Measurements from ENCODE around the gene MFAP2. TPM values are rescaled to one million over a fixed set of nuclear protein-coding genes. Genes with fewer than 3 reads are reported as not detected.
A peak's percentile ranks its signal among the peaks of the same experiment; 100 is the strongest.

Gene MFAP2
- total RNA-seq, 1 experiment from 2014 or later, result 152 TPM

- H3K9ac ChIP-seq (ENCODE audit: extremely low read depth, insufficient read length, low read length), result no peak overlapping the region
- H3K4me1 ChIP-seq (ENCODE audit: insufficient read depth, low read length), result no peaks in the 10 kb centered on the region
- H2BK5ac ChIP-seq (ENCODE audit: insufficient read length, low read length), result no peak overlapping the region
Measured at GRCh38 chr1:16960560-16961296, 19.7 kb downstream of the MFAP2 start.

More at GRCh38 chr1:16960560-16961296, 19.7 kb downstream of the MFAP2 start:
- Histone ChIP-seq H2AFZ (ENCODE audit: low read length) (no peak overlapping the region), H3K79me2 (ENCODE audit: insufficient read depth, low read length) (no peaks in the 10 kb centered on the region), H4K20me1 (ENCODE audit: control insufficient read depth, insufficient read depth, insufficient read length) (no peaks in the 10 kb centered on the region), H3K79me1 (ENCODE audit: insufficient read depth, low read depth, low read length, poor library complexity, severe bottlenecking) (no peaks in the 10 kb centered on the region), H4K91ac (ENCODE audit: insufficient read length, low read depth, low read length) (no peak overlapping the region), H3K27me3 (ENCODE audit: insufficient read depth, low read length) (no peaks in the 10 kb centered on the region), H2AK5ac (ENCODE audit: insufficient read length, low read length) (no peak overlapping the region), H3T11ph (ENCODE audit: low read length) (no peak overlapping the region), H2BK20ac (ENCODE audit: low read depth, low read length, poor library complexity, severe bottlenecking) (no peak overlapping the region), H4K5ac (ENCODE audit: insufficient read length, low read depth, low read length) (no peak overlapping the region), H2BK15ac (ENCODE audit: low read depth, low read length) (no peak overlapping the region), H3K4ac (ENCODE audit: low read depth, low read length) (no peak overlapping the region), H3K14ac (ENCODE audit: insufficient read depth, low read length) (no peak overlapping the region; the same call in 1 of the 2 replicates), H4K8ac (replicated peaks; ENCODE audit: insufficient read length, low read depth, low read length) (no peak overlapping the region), H3K18ac (ENCODE audit: insufficient read length, low read depth, low read length) (no peak overlapping the region), H2BK120ac (ENCODE audit: low read depth, low read length, poor library complexity, severe bottlenecking) (no peak overlapping the region), H2BK12ac (ENCODE audit: insufficient read length, low read depth, low read length) (no peak overlapping the region), H3K4me2 (ENCODE audit: insufficient read depth, insufficient read length, low read length) (no peak overlapping the region), H3K27ac (ENCODE audit: insufficient read length, low read depth, low read length) (no peak overlapping the region), H3K56ac (ENCODE audit: insufficient read length, low read depth, low read length) (no peak overlapping the region), H3K23ac (ENCODE audit: insufficient read length, low read depth, low read length) (no peak overlapping the region), H3K9me3 (ENCODE audit: control insufficient read depth, low read depth, low read length) (no peaks in the 10 kb centered on the region), H3K23me2 (ENCODE audit: insufficient read length, low read depth, low read length, poor library complexity, severe bottlenecking) (no peaks in the 10 kb centered on the region)
- Mint-ChIP-seq H3K9me3 (no peaks in the 10 kb centered on the region), H3K27ac (no peak overlapping the region), H3K4me1 (peaks cover 3 to 8% of the 10 kb centered on the region in 2 experiments), H3K27me3 (ENCODE audit: low read depth) (no peaks in the 10 kb centered on the region), H3K4me3 (peak overlapping the region; percentile 45 to 68), H3K36me3 (ENCODE audit: insufficient read depth in 1 of 3, low read depth in 3 of 3) (peaks cover 10 to 26% (median 20%) of the 10 kb centered on the region in 3 experiments)
- peak; percentile 83 for TF ChIP-seq CTCF (conservative IDR thresholded peaks at IDR 0.05)
- peak; percentile 96 for DNase-seq
- WGBS (ENCODE audit: extremely low coverage, insufficient read length, low lambda C conversion rate), result no CpG with 5 or more reads among the region's 57 CpGs

Data from H9 (cell line).